GM13976 (cell line): ENCODE measurements around the gene C1R.
A peak's percentile ranks its signal among the peaks of the same experiment; 100 is the strongest.

Experiments used
- DNase-seq: peaks from one replicate; pipeline ENCODE4 v3.0.0; 2012; ENCODE audit warnings: low spot score
- in situ Hi-C: fragments of 300-500 bp; cut with MboI; formaldehyde crosslinking; loops from one replicate; pipeline ENCODE4 v1.12.0; 2022; ENCODE audit warnings: low sequenced_read_pairs, mixed read lengths, inconsistent platforms; ENCODE audit not compliant: unreplicated experiment
- TF ChIP-seq, protein P1 (sequence below): IDR thresholded peaks from 2 replicates; pipeline ENCODE4 v1.5.1; 2012; ENCODE audit warnings: borderline replicate concordance, mild to moderate bottlenecking; ENCODE audit not compliant: insufficient read depth; ENCODE audit errors: extremely low read depth, missing control alignments, control extremely low read depth

The C1R gene

GRCh38 chr12:7134396-7135166 lies 42.3 kb upstream of the C1R start:
- TF ChIP-seq, protein P1, sequence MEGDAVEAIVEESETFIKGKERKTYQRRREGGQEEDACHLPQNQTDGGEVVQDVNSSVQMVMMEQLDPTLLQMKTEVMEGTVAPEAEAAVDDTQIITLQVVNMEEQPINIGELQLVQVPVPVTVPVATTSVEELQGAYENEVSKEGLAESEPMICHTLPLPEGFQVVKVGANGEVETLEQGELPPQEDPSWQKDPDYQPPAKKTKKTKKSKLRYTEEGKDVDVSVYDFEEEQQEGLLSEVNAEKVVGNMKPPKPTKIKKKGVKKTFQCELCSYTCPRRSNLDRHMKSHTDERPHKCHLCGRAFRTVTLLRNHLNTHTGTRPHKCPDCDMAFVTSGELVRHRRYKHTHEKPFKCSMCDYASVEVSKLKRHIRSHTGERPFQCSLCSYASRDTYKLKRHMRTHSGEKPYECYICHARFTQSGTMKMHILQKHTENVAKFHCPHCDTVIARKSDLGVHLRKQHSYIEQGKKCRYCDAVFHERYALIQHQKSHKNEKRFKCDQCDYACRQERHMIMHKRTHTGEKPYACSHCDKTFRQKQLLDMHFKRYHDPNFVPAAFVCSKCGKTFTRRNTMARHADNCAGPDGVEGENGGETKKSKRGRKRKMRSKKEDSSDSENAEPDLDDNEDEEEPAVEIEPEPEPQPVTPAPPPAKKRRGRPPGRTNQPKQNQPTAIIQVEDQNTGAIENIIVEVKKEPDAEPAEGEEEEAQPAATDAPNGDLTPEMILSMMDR = no peak
- DNase-seq = no peak
- in situ Hi-C loops = no loop called here

DNA sequence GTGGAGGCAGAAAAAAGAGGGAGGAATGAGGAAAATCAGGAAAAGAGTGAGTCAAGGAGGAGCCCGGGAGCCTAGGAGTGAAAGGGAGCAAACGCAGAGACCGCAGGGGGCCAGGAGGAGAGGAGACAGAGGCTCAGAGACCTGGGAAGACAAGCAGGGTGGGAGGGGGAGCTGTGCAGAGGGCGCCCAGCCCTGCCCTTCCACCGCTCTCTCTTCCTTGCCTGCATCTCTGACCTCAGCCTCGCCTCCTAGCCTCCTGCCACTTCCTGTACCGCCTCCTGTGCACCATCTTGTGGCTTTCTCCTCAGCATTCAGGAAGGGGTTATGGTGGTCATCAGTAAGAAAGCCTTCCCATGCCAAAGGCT lies 39.2 kb upstream of the C1R start:
- in situ Hi-C loops = no loop called here
- DNase-seq = no peak

GRCh38 chr12:7130701-7131501 lies 38.7 kb upstream of the C1R start:
- TF ChIP-seq, protein P1 = no peak
- peak; percentile 70 for DNase-seq
- in situ Hi-C loops = no loop called here

More for the DNA sequence above, 39.2 kb upstream of the C1R start:
- TF ChIP-seq, protein P1 = no peak

GRCh38 chr12:7129872-7130691 lies 37.8 kb upstream of the C1R start, which contains the start of gene CLSTN3:
Gene CLSTN3 (plus strand): TSS chr12:7130371. CDS start chr12:7130649, 278 bp downstream.
- in situ Hi-C loops = no loop called here
- TF ChIP-seq, protein P1 = no peak
- DNase-seq = peak; percentile 100

DNA sequence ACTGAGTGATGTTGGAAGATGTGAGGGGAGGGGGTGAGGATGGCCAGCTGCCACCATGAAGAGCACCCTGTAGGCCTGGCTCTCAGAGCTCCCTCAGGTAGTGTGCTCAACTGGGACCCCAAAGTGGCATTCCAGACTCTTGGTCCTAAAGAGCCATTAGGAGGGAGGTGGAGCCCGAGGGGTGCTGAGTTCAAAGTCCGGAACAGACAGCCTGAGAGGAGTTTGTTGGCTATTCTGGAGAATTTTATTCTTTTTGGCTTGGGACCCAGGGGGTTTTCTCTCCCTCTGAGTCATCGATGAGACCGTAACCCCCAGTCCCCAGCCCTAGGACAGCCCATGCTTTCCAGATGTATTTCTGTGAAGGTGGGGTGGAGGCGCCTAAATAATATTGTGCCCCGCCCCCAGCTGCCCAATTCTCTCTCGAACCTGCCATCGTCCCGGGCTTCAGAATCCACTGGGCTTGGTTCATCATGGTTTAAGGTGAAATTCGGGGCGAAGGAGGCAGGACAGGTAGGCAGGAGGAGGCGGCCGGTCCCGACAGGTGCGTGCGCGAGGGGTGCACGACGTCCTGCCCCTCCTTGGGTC lies 37.1 kb upstream of the C1R start:
- TF ChIP-seq, protein P1 = no peak
- in situ Hi-C loops = no loop called here
- DNase-seq = no peak
